ENCODE measurements around the gene RUNDC1.

RUNDC1 gene

DNA sequence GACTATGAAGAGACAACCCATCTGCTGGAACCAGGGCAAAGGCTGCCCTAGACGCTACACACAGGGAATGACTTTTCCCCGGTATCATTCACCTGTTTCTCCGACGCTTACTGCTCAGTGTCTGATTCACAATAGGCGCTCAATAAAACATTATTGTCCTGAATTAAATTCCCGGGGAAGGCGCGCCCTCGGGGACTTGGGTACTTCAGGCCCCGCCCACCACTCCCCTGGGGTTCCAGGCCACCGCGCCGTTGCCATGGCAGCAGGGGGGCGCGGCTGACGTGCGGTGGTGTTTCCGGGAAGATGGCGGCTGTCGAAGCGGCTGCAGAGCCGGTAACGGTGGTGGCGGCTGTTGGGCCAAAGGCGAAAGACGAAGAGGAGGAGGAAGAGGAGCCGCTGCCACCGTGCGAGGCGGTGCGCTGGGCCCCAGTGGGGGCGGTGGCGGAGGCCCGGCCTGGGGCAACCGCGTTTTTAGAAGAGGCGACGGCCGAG lies at the start of gene RUNDC1 (continued):
- no peak for TF ChIP-seq ZNF138 (tag by site-specific recombination; IDR thresholded peaks at IDR 0.05; ENCODE audit: borderline replicate concordance)
- TF ChIP-seq ZNF785 (tag by site-specific recombination; IDR thresholded peaks at IDR 0.05), result no peak
- TF ChIP-seq ZNF692 (tag by site-specific recombination; IDR thresholded peaks at IDR 0.05), result no peak
- no peak for TF ChIP-seq ZNF280C (tag by site-specific recombination; IDR thresholded peaks at IDR 0.05)
- TF ChIP-seq ZNF701 (tag by site-specific recombination; IDR thresholded peaks at IDR 0.05), result no peak
- no peak for TF ChIP-seq ZNF184 (tag by site-specific recombination; IDR thresholded peaks at IDR 0.05)
- TF ChIP-seq HOXC10 (CRISPR knock-in tag; IDR thresholded peaks at IDR 0.05), result no peak
- no peak for TF ChIP-seq ZNF132 (tag by site-specific recombination; IDR thresholded peaks at IDR 0.05; ENCODE audit: borderline replicate concordance)
- peak; percentile 68; the same call in 1 of the 2 replicates for TF ChIP-seq KLF8 (tag by site-specific recombination; IDR thresholded peaks at IDR 0.05)
- no peak for TF ChIP-seq ZNF114 (tag by site-specific recombination; IDR thresholded peaks at IDR 0.05)
- no peak for TF ChIP-seq ZNF426 (tag by site-specific recombination; IDR thresholded peaks at IDR 0.05)
- no peak for TF ChIP-seq ZIC2 (tag by site-specific recombination; IDR thresholded peaks at IDR 0.05)
- no peak for TF ChIP-seq ZNF248 (tag by site-specific recombination; IDR thresholded peaks at IDR 0.05)
- no peak for TF ChIP-seq ZNF324 (tag by site-specific recombination; IDR thresholded peaks at IDR 0.05)
- TF ChIP-seq, protein P1, sequence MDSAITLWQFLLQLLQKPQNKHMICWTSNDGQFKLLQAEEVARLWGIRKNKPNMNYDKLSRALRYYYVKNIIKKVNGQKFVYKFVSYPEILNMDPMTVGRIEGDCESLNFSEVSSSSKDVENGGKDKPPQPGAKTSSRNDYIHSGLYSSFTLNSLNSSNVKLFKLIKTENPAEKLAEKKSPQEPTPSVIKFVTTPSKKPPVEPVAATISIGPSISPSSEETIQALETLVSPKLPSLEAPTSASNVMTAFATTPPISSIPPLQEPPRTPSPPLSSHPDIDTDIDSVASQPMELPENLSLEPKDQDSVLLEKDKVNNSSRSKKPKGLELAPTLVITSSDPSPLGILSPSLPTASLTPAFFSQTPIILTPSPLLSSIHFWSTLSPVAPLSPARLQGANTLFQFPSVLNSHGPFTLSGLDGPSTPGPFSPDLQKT (IDR thresholded peaks at IDR 0.05; ENCODE audit: borderline replicate concordance, low read depth, low read length), result peak; percentile 35; the same call in 1 of the 2 replicates
- TF ChIP-seq KLF10 (tag by site-specific recombination; IDR thresholded peaks at IDR 0.05), result peak; percentile 97
- TF ChIP-seq TCF7L2 (IDR thresholded peaks at IDR 0.05; ENCODE audit: borderline replicate concordance, low read depth, low read length), result no peak
- TF ChIP-seq, protein P2, sequence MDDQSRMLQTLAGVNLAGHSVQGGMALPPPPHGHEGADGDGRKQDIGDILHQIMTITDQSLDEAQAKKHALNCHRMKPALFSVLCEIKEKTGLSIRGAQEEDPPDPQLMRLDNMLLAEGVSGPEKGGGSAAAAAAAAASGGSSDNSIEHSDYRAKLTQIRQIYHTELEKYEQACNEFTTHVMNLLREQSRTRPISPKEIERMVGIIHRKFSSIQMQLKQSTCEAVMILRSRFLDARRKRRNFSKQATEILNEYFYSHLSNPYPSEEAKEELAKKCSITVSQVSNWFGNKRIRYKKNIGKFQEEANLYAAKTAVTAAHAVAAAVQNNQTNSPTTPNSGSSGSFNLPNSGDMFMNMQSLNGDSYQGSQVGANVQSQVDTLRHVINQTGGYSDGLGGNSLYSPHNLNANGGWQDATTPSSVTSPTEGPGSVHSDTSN (CRISPR knock-in tag; IDR thresholded peaks at IDR 0.05), result no peak
- no peak for TF ChIP-seq ZNF155 (tag by site-specific recombination; IDR thresholded peaks at IDR 0.05)
- TF ChIP-seq CTCF (tag by site-specific recombination; IDR thresholded peaks at IDR 0.05), result 0 out of 2 replicates have a peak, but pooled peaks have one; percentile 0
- TF ChIP-seq, protein P3, sequence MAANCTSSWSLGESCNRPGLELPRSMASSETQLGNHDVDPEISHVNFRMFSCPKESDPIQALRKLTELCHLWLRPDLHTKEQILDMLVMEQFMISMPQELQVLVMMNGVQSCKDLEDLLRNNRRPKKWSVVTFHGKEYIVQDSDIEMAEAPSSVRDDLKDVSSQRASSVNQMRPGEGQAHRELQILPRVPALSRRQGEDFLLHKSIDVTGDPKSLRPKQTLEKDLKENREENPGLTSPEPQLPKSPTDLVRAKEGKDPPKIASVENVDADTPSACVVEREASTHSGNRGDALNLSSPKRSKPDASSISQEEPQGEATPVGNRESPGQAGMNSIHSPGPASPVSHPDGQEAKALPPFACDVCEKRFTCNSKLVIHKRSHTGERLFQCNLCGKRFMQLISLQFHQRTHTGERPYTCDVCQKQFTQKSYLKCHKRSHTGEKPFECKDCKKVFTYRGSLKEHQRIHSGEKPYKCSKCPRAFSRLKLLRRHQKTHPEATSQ (tag by site-specific recombination; IDR thresholded peaks at IDR 0.05), result no peak
- TF ChIP-seq RBAK (tag by site-specific recombination; IDR thresholded peaks at IDR 0.05), result no peak
- TF ChIP-seq ZBTB7A (tag by site-specific recombination; IDR thresholded peaks at IDR 0.05; ENCODE audit: low read depth), result peak; percentile 37; the same call in 1 of the 2 replicates
- TF ChIP-seq ZNF585B (tag by site-specific recombination; IDR thresholded peaks at IDR 0.05), result no peak
- peak; percentile 27; the same call in 1 of the 2 replicates for TF ChIP-seq SP7 (tag by site-specific recombination; IDR thresholded peaks at IDR 0.05)
- TF ChIP-seq, protein P4, sequence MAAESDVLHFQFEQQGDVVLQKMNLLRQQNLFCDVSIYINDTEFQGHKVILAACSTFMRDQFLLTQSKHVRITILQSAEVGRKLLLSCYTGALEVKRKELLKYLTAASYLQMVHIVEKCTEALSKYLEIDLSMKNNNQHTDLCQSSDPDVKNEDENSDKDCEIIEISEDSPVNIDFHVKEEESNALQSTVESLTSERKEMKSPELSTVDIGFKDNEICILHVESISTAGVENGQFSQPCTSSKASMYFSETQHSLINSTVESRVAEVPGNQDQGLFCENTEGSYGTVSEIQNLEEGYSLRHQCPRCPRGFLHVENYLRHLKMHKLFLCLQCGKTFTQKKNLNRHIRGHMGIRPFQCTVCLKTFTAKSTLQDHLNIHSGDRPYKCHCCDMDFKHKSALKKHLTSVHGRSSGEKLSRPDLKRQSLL (tag by site-specific recombination; IDR thresholded peaks at IDR 0.05), result no peak
- no peak for TF ChIP-seq ZNF521 (tag by site-specific recombination; IDR thresholded peaks at IDR 0.05)
- no peak for TF ChIP-seq OSR2 (tag by site-specific recombination; IDR thresholded peaks at IDR 0.05)
- TF ChIP-seq ZNF16 (tag by site-specific recombination; IDR thresholded peaks at IDR 0.05; ENCODE audit: low read depth), result no peak
- TF ChIP-seq SCRT2 (tag by site-specific recombination; IDR thresholded peaks at IDR 0.05), result 0 out of 2 replicates have a peak, but pooled peaks have one; percentile 17
- TF ChIP-seq ZNF707 (tag by site-specific recombination; IDR thresholded peaks at IDR 0.05), result no peak
- no peak for TF ChIP-seq ZNF48 (tag by site-specific recombination; IDR thresholded peaks at IDR 0.05)

Data from HEK293 (cell line).